Measurements from ENCODE around the gene FGD1. TPM values are rescaled to one million over a fixed set of nuclear protein-coding genes. Genes with fewer than 3 reads are reported as not detected.
A peak's percentile ranks its signal among the peaks of the same experiment; 100 is the strongest.

FGD1 gene
- total and polyA plus RNA-seq, 2 of the 8 experiments (the other 6 are each of a cell fraction or from before 2014, with no cell fraction given) = 6.8 to 34.9 TPM

- TF ChIP-seq EP300 (IDR thresholded peaks at IDR 0.05; ENCODE audit: borderline replicate concordance in 1 of 2, low read depth in 2 of 2, low read length in 2 of 2) (peak in 1 of 2 experiments; percentile 94; a peak in 1 of 3 replicates), MAX (IDR thresholded peaks at IDR 0.05) (no peak), GABPA (IDR thresholded peaks at IDR 0.05; ENCODE audit: borderline replicate concordance, insufficient read depth, low read length) (no peak), SP1 (IDR thresholded peaks at IDR 0.05; ENCODE audit: low read depth, low read length) (no peak), TEAD4 (IDR thresholded peaks at IDR 0.05; ENCODE audit: low read depth, low read length) (peak; percentile 97), GTF2F1 (IDR thresholded peaks at IDR 0.05; ENCODE audit: borderline replicate concordance, low read depth, low read length) (no peak), BRCA1 (IDR thresholded peaks at IDR 0.05; ENCODE audit: low read depth, low read length) (no peak), TAF7 (optimal IDR thresholded peaks at IDR 0.05; ENCODE audit: borderline replicate concordance, low read depth, low read length) (no peak), CHD7 (IDR thresholded peaks at IDR 0.05; ENCODE audit: insufficient replicate concordance, low read length) (no peak)
Measured at GRCh38 chrX:54479136-54480111, 16.6 kb downstream of the FGD1 start (continued).
